Measurements from ENCODE around the gene VPS72.
A peak's percentile ranks its signal among the peaks of the same experiment; 100 is the strongest.

DNA sequence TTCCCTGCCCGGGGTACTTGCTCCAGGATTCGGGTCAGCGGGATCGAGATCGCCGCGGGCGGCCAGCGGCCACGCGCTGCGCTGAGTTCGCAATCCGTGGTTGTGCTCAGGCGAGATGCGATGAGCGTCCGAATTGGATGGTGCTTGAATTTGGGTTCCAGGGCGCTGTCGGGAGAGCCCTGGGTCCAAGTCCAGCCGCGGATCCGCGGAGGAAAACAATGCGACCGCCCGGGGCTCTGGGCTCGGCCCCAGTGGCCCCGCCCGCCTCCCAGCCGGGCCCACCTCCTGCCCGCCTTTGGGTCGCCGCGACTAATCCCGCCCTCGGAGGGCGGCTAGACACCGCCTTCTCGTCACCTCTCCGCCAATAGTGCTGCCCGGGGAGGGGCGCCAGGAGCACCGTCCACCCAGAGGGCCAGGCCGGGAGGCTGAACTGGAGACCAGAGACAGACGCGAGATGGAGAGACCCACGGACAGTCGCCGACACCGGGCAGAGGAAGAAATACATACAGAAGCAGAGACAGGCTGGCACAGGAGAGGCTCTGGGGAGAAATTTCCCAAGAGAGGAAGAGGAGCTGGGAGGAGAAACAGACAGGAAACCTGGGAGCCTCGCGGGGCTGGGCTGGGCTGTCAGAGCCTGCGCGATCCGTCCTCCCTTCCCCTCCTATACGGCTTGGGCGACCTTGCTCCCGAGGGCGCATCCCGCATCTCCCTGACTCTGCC lies 43.4 kb downstream of the VPS72 start, which contains the start of gene SEMA6C:
- peak; percentile 70 for TF ChIP-seq ZNF70 (CRISPR knock-in tag; IDR thresholded peaks at IDR 0.05)
- TF ChIP-seq, protein P1, sequence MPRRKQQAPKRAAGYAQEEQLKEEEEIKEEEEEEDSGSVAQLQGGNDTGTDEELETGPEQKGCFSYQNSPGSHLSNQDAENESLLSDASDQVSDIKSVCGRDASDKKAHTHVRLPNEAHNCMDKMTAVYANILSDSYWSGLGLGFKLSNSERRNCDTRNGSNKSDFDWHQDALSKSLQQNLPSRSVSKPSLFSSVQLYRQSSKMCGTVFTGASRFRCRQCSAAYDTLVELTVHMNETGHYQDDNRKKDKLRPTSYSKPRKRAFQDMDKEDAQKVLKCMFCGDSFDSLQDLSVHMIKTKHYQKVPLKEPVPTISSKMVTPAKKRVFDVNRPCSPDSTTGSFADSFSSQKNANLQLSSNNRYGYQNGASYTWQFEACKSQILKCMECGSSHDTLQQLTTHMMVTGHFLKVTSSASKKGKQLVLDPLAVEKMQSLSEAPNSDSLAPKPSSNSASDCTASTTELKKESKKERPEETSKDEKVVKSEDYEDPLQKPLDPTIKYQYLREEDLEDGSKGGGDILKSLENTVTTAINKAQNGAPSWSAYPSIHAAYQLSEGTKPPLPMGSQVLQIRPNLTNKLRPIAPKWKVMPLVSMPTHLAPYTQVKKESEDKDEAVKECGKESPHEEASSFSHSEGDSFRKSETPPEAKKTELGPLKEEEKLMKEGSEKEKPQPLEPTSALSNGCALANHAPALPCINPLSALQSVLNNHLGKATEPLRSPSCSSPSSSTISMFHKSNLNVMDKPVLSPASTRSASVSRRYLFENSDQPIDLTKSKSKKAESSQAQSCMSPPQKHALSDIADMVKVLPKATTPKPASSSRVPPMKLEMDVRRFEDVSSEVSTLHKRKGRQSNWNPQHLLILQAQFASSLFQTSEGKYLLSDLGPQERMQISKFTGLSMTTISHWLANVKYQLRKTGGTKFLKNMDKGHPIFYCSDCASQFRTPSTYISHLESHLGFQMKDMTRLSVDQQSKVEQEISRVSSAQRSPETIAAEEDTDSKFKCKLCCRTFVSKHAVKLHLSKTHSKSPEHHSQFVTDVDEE (CRISPR knock-in tag; IDR thresholded peaks at IDR 0.05) = no peak
